H1 (cell line): Measurements from ENCODE around the gene VAPA.

Experiments used
- EZH2 ChIP-seq: fragments of 200-600 bp; sonication (generic); IDR thresholded peaks from 2 replicates; pipeline ENCODE4 v1.7.1; 2012; ENCODE audit warnings: low read depth, mild to moderate bottlenecking, moderate library complexity, low read length, inconsistent platforms; ENCODE audit not compliant: severe bottlenecking
- RFX5 ChIP-seq: IDR thresholded peaks from 2 replicates; pipeline ENCODE4 v1.6.1; 2011; ENCODE audit warnings: low read depth, low read length, improper control_type of control experiment, borderline replicate concordance
- TF ChIP-seq, protein P1 (sequence below), 3 experiments: IDR thresholded peaks; 1 replicate in 2 of 3; 2 replicates in 1 of 3; pipeline versions ENCODE4 v1.5.1 to v1.6.1; 2011; ENCODE audit warnings: low read length in 3 of 3, mild to moderate bottlenecking in 3 of 3, inconsistent platforms in 2 of 3, low read depth in 1 of 3, moderate library complexity in 1 of 3; ENCODE audit not compliant: insufficient read depth in 1 of 3; ENCODE audit errors: control extremely low read depth in 1 of 3

DNA sequence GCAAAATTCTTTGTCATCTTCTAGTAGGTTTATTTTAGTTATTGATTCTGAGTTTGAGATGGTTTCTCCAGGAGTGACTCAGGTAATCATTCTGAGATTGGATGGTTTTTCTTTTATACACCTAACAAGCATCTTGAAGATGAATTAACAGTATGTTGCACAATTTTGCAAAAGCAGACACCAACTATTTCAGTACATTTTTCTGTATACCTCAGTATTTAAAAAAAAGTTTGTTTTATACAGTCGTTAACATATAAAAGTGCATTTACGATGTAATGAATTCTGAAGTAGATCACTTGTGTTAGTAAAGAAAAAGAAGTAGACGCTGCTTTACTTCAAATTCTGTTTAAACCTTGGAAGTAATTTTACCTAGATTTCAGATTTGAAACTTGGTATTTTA lies 3.0 kb downstream of the VAPA start:
- TF ChIP-seq, protein P1, sequence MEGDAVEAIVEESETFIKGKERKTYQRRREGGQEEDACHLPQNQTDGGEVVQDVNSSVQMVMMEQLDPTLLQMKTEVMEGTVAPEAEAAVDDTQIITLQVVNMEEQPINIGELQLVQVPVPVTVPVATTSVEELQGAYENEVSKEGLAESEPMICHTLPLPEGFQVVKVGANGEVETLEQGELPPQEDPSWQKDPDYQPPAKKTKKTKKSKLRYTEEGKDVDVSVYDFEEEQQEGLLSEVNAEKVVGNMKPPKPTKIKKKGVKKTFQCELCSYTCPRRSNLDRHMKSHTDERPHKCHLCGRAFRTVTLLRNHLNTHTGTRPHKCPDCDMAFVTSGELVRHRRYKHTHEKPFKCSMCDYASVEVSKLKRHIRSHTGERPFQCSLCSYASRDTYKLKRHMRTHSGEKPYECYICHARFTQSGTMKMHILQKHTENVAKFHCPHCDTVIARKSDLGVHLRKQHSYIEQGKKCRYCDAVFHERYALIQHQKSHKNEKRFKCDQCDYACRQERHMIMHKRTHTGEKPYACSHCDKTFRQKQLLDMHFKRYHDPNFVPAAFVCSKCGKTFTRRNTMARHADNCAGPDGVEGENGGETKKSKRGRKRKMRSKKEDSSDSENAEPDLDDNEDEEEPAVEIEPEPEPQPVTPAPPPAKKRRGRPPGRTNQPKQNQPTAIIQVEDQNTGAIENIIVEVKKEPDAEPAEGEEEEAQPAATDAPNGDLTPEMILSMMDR (IDR thresholded peaks at IDR 0.05; ENCODE audit: control extremely low read depth in 1 of 3, insufficient read depth in 1 of 3, low read depth in 1 of 3, low read length in 3 of 3) = no peak
- TF ChIP-seq EZH2 (no peak), RFX5 (no peak)
